GM21526 (cell line): Measurements from ENCODE around the gene KDM2B.

Experiments used
- ATAC-seq: cut with Tn5 transposase; IDR thresholded peaks from one replicate; pipeline ENCODE4 v1.9.1; 2021; ENCODE audit warnings: moderate library complexity; ENCODE audit not compliant: unreplicated experiment, low FRiP score

Gene KDM2B

GRCh38 chr12:121580959-121581685, at the start of gene KDM2B:
Gene KDM2B, minus strand, starts transcription at chr12:121581023. Its CDS starts 112 bp downstream, at chr12:121580911.
- no peak for ATAC-seq

- ATAC-seq: no peak
Observed at GRCh38 chr12:121628536-121628935, 47.7 kb upstream of the KDM2B start.

- ATAC-seq: no peak
Observed at GRCh38 chr12:121628037-121628436, 47.2 kb upstream of the KDM2B start.

DNA sequence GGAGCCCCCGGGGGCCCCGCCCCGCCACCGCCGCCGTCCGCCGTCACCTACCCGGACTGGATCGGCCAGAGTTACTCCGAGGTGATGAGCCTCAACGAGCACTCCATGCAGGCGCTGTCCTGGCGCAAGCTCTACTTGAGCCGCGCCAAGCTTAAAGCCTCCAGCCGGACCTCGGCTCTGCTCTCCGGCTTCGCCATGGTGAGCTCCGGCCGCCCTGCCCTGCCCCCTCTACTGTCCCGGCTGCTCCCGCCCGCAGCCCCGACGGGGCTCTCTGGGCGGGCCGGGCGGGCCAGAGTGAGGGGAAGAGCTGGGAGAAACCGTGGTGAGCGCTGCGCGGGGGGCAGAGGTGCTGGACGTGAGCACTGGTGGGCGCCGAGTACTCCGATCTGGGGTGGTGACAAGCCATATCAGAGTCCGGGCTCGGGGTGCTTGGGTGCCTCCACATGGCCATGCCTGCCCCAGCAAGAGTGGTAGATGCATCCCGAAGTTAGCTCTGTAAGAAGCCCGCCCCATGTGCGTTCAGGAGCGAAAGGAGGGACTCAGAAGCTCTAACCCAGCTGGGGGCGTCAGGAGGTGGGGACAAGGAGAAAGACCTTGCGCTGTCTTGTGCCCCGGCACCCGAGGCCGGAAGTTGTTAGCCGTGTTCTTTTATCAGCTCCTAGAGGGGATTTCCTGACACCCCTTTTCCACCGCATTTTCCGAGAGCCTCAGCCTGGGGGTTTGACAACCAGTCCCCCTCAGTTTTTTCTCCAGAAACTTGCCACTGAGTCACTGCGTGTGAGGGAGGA, 46.2 kb upstream of the KDM2B start:
- ATAC-seq: peak; percentile 36

- peak; percentile 60 for ATAC-seq
Observed at GRCh38 chr12:121626087-121626852, 45.4 kb upstream of the KDM2B start, which contains the start of gene ORAI1. Gene ORAI1, plus strand, starts transcription at chr12:121626530.

DNA sequence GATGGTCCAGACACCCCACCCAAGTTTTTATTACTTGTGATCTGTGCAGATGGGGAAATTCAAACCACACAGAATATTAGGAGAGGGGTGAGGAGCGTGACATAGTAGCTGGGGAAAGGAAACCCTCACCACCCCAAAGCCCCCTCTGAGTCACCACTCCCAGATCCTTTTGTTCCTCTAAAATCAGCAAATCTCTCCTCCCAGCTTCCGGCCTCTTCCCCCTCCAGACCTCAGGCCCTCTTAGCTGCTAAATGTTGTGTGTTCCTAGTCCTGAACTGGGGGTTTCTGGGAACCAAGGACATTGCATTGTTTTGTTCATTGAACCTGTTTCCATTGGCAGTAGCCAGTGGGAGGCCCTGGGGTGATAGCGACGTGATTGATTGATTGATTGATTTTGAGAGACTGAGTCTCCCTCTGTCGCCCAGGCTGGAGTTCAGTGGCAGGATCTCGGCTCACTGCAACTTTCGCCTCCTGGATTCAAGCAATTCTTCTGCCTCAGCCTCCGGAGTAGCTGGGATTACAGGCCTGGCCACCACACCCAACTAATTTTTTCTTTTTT, 39.6 kb upstream of the KDM2B start:
- ATAC-seq: no peak

DNA sequence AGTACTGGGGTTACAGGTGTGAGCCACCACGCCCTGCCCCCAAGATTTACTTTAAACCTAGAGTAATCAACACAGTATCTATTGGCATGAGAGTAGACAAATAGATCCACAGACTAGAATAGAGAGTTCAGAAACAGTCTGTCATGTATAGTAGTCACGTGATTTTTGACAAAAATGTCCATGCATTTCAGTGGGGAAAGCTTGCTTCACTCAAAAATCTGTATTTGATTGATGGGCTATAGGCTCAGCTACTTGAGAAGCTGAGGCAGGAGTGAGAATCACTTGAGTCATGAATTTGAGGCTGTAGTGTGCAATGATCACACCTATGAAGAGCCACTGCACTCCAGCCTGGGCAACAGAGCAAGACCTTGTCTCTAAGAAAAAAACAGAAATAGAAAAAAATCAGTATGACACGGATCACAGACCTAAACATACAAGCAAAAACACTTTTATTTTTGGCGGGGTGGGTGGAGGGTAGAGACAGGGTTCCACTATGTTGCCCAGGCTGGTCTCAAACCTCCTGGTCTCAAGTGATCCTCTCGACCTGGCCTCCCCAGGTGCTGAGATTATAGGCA, 37.9 kb upstream of the KDM2B start:
- no peak for ATAC-seq

GRCh38 chr12:121614872-121615467, 34.1 kb upstream of the KDM2B start:
- ATAC-seq: no peak

DNA sequence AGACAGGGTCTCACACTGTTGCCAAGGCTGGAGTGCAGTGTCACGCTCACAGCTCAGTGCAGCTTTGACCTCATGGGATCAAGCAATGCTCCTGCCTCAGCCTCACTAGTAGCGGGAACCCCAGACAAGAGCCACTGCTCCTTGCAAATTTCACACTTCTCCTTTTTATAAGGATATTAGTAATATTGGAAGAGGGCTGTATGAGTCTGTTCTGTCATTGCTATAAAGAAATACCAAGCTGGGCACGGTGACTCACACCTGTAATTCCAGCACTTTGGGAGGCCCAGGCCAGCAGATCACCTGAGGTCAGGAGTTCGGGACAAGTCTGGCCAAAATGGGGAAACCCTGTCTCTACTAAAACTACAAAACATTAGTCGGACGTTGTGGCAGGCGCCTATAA, 32.6 kb upstream of the KDM2B start:
- no peak for ATAC-seq

DNA sequence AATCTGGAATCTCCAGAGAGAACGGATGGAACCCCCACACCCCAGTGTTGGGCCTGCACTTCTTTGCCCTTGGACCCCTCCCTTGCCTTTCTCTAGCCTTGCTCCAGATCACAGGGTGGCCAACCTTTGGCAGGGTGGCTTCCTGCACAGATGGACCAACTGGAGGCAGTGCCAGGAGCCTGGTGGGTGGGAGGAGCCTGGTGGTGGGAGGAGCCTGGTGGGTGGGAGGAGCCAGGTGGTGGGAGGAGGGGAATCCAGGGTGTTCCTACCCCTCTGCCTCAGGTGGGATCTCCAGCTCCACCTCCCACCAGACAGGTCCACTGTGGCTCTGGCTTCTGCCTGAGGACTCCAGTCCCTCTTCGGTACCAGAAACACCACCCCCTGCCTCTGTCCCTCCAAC, 30.5 kb upstream of the KDM2B start:
- no peak for ATAC-seq

DNA sequence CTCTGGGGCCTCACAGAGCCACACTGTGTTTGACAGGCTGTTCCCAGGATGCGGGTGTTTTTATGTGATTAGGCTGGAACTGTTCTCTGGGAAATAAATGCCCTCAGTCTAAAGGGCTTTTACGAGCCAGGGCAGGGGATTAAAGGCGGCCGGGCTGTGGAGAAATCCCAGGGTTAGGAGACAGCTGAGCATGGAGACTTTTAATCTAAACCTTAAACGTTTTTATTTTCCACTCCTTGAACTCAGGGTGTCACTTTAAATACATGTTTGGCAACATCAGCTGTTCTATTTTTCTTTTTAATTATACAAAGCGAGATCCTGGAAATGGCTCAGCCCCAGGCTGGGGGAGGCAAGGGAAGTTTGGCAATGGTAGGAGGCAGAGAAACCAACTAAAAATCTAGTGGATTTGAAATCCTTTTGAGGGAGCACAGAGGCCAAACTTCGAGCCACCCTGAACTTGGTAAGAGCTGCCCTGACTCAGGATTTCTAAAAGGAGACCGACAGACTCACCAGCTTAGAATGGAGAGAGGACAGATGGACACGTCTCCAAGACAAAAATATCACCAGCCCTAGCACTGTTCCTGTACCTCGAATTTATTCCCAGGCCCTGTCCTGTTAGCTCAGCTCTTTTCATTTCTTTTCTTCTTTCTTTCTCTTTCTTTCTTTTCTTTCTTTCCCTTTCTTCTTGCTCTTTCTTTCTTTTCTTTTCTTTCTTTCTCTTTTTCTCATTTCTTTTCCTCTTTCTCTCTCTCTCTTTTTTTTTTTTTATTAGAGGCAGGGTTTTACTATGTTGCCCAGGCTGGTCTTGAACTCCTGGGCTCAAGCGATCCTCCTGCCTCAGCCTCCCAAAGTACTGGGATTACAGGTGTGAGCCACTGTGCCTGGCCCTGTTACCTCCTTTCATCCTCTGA, 29.7 kb upstream of the KDM2B start:
- ATAC-seq: no peak

GRCh38 chr12:121608301-121608700, 27.5 kb upstream of the KDM2B start:
- no peak for ATAC-seq

- ATAC-seq: no peak
Observed at GRCh38 chr12:121603581-121603980, 22.8 kb upstream of the KDM2B start.

- no peak for ATAC-seq
Observed at GRCh38 chr12:121602766-121603165, 21.9 kb upstream of the KDM2B start.

DNA sequence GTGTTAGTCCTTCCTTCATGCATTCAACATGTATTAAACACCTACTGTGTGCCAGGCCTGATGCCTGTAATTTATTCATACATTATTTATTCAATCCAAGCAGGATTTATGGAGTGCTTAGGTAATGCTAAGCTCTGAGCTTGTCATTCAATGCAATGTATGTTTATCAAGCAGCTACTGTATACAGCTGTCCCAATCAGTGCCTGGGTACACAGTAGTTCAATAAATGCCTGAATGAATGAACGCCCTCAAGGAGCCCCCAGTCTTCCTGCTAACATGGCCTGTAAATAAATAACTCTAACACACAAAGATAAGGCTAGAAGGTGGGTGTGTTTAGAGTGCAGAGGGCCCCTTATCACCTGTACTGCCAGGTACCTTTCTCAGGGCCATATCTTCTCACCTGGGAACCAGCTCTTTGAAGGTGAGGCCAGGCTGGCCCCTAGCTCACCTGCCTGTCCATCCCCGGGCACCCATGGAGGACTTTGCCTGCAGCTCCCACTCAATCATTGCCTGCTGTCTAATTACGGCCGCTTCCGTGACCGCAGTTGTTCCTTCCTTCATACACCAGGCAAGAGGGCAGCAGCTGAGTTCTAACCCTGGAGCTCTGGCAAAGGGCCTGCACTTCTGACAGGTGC, 20.0 kb upstream of the KDM2B start:
- ATAC-seq: no peak

DNA sequence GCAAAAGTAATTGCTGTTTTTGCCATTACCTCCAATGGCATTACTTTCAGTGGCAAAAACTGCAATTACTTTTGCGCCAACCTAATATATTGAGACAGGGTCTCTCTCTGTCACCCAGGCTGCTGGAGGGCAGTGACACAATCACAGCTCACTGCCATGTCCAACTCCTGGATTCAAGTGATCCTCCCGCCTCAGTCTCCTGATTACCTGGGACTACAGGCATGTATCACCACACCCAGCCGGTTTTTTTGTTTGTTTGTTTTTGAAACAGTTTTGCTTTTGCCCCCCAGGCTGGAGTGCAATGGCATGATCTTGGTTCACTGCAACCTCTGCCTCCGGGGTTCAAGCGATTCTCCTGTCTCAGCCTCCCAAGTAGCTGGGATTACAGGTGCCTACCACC, 15.7 kb upstream of the KDM2B start:
- ATAC-seq: no peak

DNA sequence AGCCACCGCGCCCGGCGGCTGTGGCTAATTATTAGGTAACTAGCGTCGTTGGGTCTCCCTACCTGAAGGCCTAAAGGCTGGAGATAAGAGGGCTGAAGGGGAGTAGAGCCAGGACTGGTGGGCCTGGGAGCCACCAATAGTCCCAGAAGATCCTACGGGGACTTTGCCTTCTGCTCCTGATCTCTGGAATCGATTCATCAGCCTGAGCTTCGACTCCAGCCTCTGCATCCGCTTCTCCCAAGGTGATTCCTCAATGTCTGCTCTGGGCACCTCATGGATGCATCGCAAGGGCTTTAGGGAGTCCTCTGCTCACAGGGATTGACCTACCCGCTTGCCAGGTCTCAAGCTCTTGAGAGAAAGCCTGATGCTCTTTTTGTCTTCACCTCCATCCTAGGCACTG, 14.7 kb upstream of the KDM2B start:
- ATAC-seq: no peak

GRCh38 chr12:121592320-121592719, 11.5 kb upstream of the KDM2B start:
- ATAC-seq: no peak
